Stimulated activated CD8-positive, alpha-beta memory T cell treated with anti-CD3 and anti-CD28 coated beads, Interleukin-2, amount 100 ng/mL, for 48 hours (primary cell): ENCODE measurements around the gene NHERF1.

Experiments
- DNase-seq, 2 donors: peaks; one replicate each; pipeline ENCODE4 v3.0.0-alpha.2; 2020; ENCODE audit warnings: low read depth in 2 of 2

Gene NHERF1

GRCh38 chr17:74768069-74768762 is 19.8 kb downstream of the NHERF1 start:
- DNase-seq: no peak

- no peak for DNase-seq
Measured at GRCh38 chr17:74768763-74769114, 20.3 kb downstream of the NHERF1 start.

- no peak for DNase-seq
Measured at GRCh38 chr17:74769266-74769855, 20.9 kb downstream of the NHERF1 start.

GRCh38 chr17:74769856-74770497 is 21.5 kb downstream of the NHERF1 start:
- DNase-seq: no peak

- DNase-seq: peak; percentile 51 to 57
Measured at GRCh38 chr17:74770498-74771318, 22.3 kb downstream of the NHERF1 start.

GRCh38 chr17:74771319-74771914 is 23.0 kb downstream of the NHERF1 start:
- DNase-seq: no peak

GRCh38 chr17:74772053-74772452 is 23.6 kb downstream of the NHERF1 start:
- DNase-seq: no peak

GRCh38 chr17:74773414-74773813 is 25.0 kb downstream of the NHERF1 start:
- no peak for DNase-seq

- DNase-seq: no peak
Measured at GRCh38 chr17:74773871-74774286, 25.5 kb downstream of the NHERF1 start.

GRCh38 chr17:74775409-74776043 is 27.1 kb downstream of the NHERF1 start:
- no peak for DNase-seq

GRCh38 chr17:74776044-74776962 is 27.9 kb downstream of the NHERF1 start, which contains the start of gene NAT9:
TSS of gene NAT9 (minus strand) at chr17:74776345. CDS start at chr17:74775698, 647 bp downstream.
- DNase-seq: peak; percentile 100

- no peak for DNase-seq
Measured at GRCh38 chr17:74776990-74777389, 28.6 kb downstream of the NHERF1 start.

GRCh38 chr17:74777901-74778515 is 29.6 kb downstream of the NHERF1 start:
- no peak for DNase-seq

GRCh38 chr17:74778960-74779359 is 30.5 kb downstream of the NHERF1 start:
- DNase-seq: no peak

- DNase-seq: no peak
Measured at GRCh38 chr17:74779501-74779900, 31.1 kb downstream of the NHERF1 start.

GRCh38 chr17:74779948-74780400 is 31.5 kb downstream of the NHERF1 start:
- DNase-seq: peak; percentile 18 to 38

- no peak for DNase-seq
Measured at GRCh38 chr17:74780443-74781238, 32.2 kb downstream of the NHERF1 start.

- no peak for DNase-seq
Measured at GRCh38 chr17:74782571-74782970, 34.1 kb downstream of the NHERF1 start.
